Measurements from ENCODE around the gene NLRC5.

DNA sequence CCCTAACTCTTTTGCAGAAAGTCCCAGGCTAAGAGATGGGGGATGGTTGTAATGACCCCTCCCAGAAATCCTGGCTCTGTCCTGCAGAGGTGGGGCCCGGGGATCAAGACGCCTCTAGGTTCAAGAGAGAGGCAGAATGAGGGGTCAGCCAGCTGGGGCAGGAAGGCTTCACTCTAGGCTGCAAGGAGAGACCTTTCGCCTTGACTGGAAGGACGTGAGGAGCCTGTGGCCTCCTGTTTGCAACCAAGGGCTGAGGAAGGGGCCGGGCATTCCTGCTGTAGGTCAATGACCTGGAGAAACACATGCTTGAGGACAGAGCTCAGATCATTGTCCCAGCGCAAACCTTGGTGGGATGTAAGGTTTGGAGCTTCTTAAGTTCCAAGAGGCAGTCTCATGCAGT lies 36.4 kb upstream of the NLRC5 start:
- no peak for TF ChIP-seq EZH2 (IDR thresholded peaks at IDR 0.05; ENCODE audit: low read depth)
- TF ChIP-seq, protein P1, sequence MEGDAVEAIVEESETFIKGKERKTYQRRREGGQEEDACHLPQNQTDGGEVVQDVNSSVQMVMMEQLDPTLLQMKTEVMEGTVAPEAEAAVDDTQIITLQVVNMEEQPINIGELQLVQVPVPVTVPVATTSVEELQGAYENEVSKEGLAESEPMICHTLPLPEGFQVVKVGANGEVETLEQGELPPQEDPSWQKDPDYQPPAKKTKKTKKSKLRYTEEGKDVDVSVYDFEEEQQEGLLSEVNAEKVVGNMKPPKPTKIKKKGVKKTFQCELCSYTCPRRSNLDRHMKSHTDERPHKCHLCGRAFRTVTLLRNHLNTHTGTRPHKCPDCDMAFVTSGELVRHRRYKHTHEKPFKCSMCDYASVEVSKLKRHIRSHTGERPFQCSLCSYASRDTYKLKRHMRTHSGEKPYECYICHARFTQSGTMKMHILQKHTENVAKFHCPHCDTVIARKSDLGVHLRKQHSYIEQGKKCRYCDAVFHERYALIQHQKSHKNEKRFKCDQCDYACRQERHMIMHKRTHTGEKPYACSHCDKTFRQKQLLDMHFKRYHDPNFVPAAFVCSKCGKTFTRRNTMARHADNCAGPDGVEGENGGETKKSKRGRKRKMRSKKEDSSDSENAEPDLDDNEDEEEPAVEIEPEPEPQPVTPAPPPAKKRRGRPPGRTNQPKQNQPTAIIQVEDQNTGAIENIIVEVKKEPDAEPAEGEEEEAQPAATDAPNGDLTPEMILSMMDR (conservative IDR thresholded peaks at IDR 0.05): no peak

Data from PC-9 (cell line).